ENCODE measurements around the gene ANKRD55.
"Not testable (repeated sequence)": the region's sequence is repeated elsewhere in the genome, so short reads cannot be mapped to it uniquely, and the experiment has no call there.

The ANKRD55 gene

GRCh38 chr5:56167519-56167918 is 65.6 kb downstream of the ANKRD55 start:
- Histone ChIP-seq H3K9me3 (ENCODE audit: control insufficient read depth, insufficient read depth, low read depth, low read length) (no peaks in the 10 kb centered on the region), H3K4me3 (ENCODE audit: low read depth, low read length) (no peak overlapping the region), H3K27me3 (ENCODE audit: control insufficient read depth, insufficient read depth, low read length) (no peaks in the 10 kb centered on the region), H3K4me1 (ENCODE audit: control insufficient read depth, insufficient read depth, low read length) (peaks cover 4% of the 10 kb centered on the region; the same call in 1 of the 2 replicates), H3K36me3 (ENCODE audit: control insufficient read depth, insufficient read depth, low read length) (no peaks in the 10 kb centered on the region), H3K9ac (ENCODE audit: low read length) (no peak overlapping the region), H3K27ac (ENCODE audit: low read depth, low read length) (no peak overlapping the region)

GRCh38 chr5:56166671-56167385 is 66.3 kb downstream of the ANKRD55 start:
- no peaks in the 10 kb centered on the region for H3K9me3 ChIP-seq (ENCODE audit: control insufficient read depth, insufficient read depth, low read depth, low read length)
- H3K36me3 ChIP-seq (ENCODE audit: control insufficient read depth, insufficient read depth, low read length), result no peaks in the 10 kb centered on the region
- no peak overlapping the region for H3K27ac ChIP-seq (ENCODE audit: low read depth, low read length)
- H3K9ac ChIP-seq (ENCODE audit: low read length), result no peak overlapping the region
- H3K27me3 ChIP-seq (ENCODE audit: control insufficient read depth, insufficient read depth, low read length), result no peaks in the 10 kb centered on the region
- H3K4me3 ChIP-seq (ENCODE audit: low read depth, low read length), result no peak overlapping the region
- peaks cover 10% of the 10 kb centered on the region; the same call in 1 of the 2 replicates for H3K4me1 ChIP-seq (ENCODE audit: control insufficient read depth, insufficient read depth, low read length)

DNA sequence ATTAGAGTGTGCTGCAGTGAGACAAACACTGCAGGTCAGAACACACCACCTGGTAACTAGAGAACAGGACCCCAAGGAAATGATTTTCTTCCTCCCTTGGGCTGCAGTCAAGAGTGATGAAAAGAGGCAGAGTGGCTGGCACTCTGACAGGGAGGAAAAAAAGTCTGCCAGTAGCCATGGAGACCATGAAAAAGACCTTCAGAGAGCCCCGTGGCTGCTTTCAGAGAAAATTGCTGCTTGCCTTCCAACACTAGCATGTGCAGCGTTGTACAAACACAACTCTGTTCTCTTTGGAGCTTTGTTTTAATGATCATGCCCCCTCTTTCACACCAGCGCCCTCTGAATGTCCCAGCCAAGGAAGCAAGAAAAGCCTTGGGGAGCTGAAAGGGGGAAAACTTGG is 68.8 kb downstream of the ANKRD55 start:
- no peaks in the 10 kb centered on the region for H3K9me3 ChIP-seq (ENCODE audit: control insufficient read depth, insufficient read depth, low read depth, low read length)
- no peaks in the 10 kb centered on the region for H3K36me3 ChIP-seq (ENCODE audit: control insufficient read depth, insufficient read depth, low read length)
- H3K27ac ChIP-seq (ENCODE audit: low read depth, low read length), result no peak overlapping the region
- H3K4me3 ChIP-seq (ENCODE audit: low read depth, low read length), result no peak overlapping the region
- H3K27me3 ChIP-seq (ENCODE audit: control insufficient read depth, insufficient read depth, low read length), result no peaks in the 10 kb centered on the region
- peaks cover 26% of the 10 kb centered on the region; the same call in 1 of the 2 replicates for H3K4me1 ChIP-seq (ENCODE audit: control insufficient read depth, insufficient read depth, low read length)
- H3K9ac ChIP-seq (ENCODE audit: low read length), result no peak overlapping the region

- Histone ChIP-seq H3K36me3 (ENCODE audit: control insufficient read depth, insufficient read depth, low read length) (no peaks in the 10 kb centered on the region), H3K9me3 (ENCODE audit: control insufficient read depth, insufficient read depth, low read depth, low read length) (no peaks in the 10 kb centered on the region), H3K4me1 (ENCODE audit: control insufficient read depth, insufficient read depth, low read length) (peaks cover 45% of the 10 kb centered on the region), H3K27ac (ENCODE audit: low read depth, low read length) (no peak overlapping the region), H3K27me3 (ENCODE audit: control insufficient read depth, insufficient read depth, low read length) (no peaks in the 10 kb centered on the region), H3K9ac (ENCODE audit: low read length) (no peak overlapping the region), H3K4me3 (ENCODE audit: low read depth, low read length) (no peak overlapping the region)
Observed at GRCh38 chr5:56161927-56162326, 71.2 kb downstream of the ANKRD55 start.

DNA sequence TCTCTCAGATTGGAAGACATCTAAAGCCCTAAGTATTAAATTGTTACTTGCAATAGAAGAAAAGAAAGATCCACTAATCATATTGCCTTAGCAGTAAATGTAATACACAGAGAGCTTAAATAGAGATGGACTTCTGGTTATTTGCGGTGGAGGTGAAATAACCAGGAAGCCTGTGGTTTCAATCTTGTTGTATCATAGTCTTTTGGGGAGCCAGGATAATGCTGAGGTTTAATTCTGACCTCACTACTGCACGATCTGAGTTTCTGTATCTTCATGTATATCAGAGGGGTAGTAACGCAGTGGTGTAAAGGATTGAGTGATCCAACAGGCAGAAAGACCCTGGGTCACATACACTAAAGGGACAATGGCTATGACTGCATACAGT is 71.7 kb downstream of the ANKRD55 start:
- H3K9ac ChIP-seq (ENCODE audit: low read length), result no peak overlapping the region
- no peaks in the 10 kb centered on the region for H3K27me3 ChIP-seq (ENCODE audit: control insufficient read depth, insufficient read depth, low read length)
- H3K4me1 ChIP-seq (ENCODE audit: control insufficient read depth, insufficient read depth, low read length), result peaks cover 50% of the 10 kb centered on the region
- no peak overlapping the region for H3K4me3 ChIP-seq (ENCODE audit: low read depth, low read length)
- H3K9me3 ChIP-seq (ENCODE audit: control insufficient read depth, insufficient read depth, low read depth, low read length), result no peaks in the 10 kb centered on the region
- no peaks in the 10 kb centered on the region for H3K36me3 ChIP-seq (ENCODE audit: control insufficient read depth, insufficient read depth, low read length)
- no peak overlapping the region; the same call in 1 of the 2 replicates for H3K27ac ChIP-seq (ENCODE audit: low read depth, low read length)

DNA sequence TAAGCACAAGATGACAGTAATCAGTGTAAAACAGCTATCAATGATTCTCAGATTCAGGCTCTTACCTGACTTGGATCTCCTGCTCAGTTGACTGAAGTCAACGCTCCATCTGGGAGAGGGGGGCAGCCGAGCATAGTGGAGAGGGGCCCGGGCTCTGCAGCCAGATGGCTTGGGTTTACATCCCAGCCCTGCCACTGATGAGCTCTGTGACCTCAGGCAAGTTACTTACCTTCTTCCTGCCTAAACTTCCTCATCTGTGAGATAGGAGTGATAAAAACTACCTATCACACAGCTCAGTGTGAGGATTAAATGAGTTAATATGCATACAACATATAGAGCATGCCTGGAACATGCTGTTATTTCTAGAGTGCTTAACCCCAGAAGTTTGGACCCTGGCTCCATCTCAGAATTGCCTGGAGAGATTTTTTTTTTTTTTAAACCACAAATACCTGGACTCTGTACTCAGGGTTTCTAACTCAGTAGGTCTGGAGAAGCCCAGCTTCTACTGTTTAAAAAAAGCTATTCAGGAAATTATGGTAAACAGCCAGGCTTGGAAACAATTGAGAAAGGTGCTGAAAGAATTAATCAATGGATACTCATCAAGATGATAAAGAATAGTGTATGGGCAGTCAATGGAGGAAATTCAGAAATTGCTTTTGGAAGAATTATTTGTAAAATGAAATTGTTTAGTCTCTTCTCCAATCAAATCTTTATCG is 72.2 kb downstream of the ANKRD55 start:
- no peaks in the 10 kb centered on the region for H3K36me3 ChIP-seq (ENCODE audit: control insufficient read depth, insufficient read depth, low read length)
- peaks cover 55% of the 10 kb centered on the region for H3K4me1 ChIP-seq (ENCODE audit: control insufficient read depth, insufficient read depth, low read length)
- H3K4me3 ChIP-seq (ENCODE audit: low read depth, low read length), result no peak overlapping the region
- no peaks in the 10 kb centered on the region for H3K9me3 ChIP-seq (ENCODE audit: control insufficient read depth, insufficient read depth, low read depth, low read length)
- H3K9ac ChIP-seq (ENCODE audit: low read length), result peak overlapping the region; percentile 15
- peak overlapping the region; percentile 31; the same call in 1 of the 2 replicates for H3K27ac ChIP-seq (ENCODE audit: low read depth, low read length)
- no peaks in the 10 kb centered on the region for H3K27me3 ChIP-seq (ENCODE audit: control insufficient read depth, insufficient read depth, low read length)

GRCh38 chr5:56159521-56159947 is 73.6 kb downstream of the ANKRD55 start:
- Histone ChIP-seq H3K4me3 (ENCODE audit: low read depth, low read length) (no peak overlapping the region), H3K27me3 (ENCODE audit: control insufficient read depth, insufficient read depth, low read length) (no peaks in the 10 kb centered on the region), H3K9ac (ENCODE audit: low read length) (no peak overlapping the region), H3K9me3 (ENCODE audit: control insufficient read depth, insufficient read depth, low read depth, low read length) (no peaks in the 10 kb centered on the region), H3K27ac (ENCODE audit: low read depth, low read length) (no peak overlapping the region; the same call in 1 of the 2 replicates), H3K4me1 (ENCODE audit: control insufficient read depth, insufficient read depth, low read length) (peaks cover 69% of the 10 kb centered on the region), H3K36me3 (ENCODE audit: control insufficient read depth, insufficient read depth, low read length) (no peaks in the 10 kb centered on the region)

DNA sequence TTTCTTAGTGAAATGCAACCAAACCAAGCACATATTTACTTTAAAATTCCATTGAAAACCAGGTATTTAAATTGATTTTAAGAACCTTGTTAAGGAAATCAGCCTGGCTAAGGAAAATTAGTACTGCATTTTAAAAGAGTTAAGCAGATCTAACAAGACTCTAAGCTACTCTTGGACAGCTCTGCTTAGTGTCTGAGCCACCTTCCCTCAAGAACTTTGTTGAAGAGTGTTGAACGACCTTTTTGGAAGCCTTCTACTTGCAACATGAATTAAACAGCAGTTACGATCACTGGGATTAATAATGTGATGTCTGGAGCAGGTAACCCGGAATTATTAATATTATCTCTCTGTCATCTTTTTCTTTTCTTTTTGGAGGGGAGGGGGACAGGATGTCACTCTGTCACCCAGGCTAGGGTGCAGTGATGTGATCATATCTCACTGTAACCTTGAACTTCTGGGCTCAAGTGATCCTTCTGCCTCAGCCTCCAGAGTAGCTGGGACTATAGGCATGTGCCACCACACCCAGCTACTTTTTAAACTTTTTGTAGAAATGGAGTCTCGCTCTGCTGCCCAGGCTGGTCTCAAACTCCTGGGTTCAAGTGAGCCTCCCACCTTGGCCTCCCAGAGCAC is 74.7 kb downstream of the ANKRD55 start:
- no peaks in the 10 kb centered on the region for H3K27me3 ChIP-seq (ENCODE audit: control insufficient read depth, insufficient read depth, low read length)
- peak overlapping the region; percentile 86 for H3K9ac ChIP-seq (ENCODE audit: low read length)
- no peaks in the 10 kb centered on the region for H3K36me3 ChIP-seq (ENCODE audit: control insufficient read depth, insufficient read depth, low read length)
- no peaks in the 10 kb centered on the region for H3K9me3 ChIP-seq (ENCODE audit: control insufficient read depth, insufficient read depth, low read depth, low read length)
- peak overlapping the region; percentile 92; the same call in 1 of the 2 replicates for H3K27ac ChIP-seq (ENCODE audit: low read depth, low read length)
- H3K4me3 ChIP-seq (ENCODE audit: low read depth, low read length), result no peak overlapping the region; the same call in 1 of the 2 replicates
- peaks cover 64% of the 10 kb centered on the region for H3K4me1 ChIP-seq (ENCODE audit: control insufficient read depth, insufficient read depth, low read length)

- peak overlapping the region; percentile 86 for H3K9ac ChIP-seq (ENCODE audit: low read length)
- peak overlapping the region; percentile 92; the same call in 1 of the 2 replicates for H3K27ac ChIP-seq (ENCODE audit: low read depth, low read length)
- H3K4me3 ChIP-seq (ENCODE audit: low read depth, low read length); H3K36me3 ChIP-seq (ENCODE audit: control insufficient read depth, insufficient read depth, low read length); H3K27me3 ChIP-seq (ENCODE audit: control insufficient read depth, insufficient read depth, low read length); H3K9me3 ChIP-seq (ENCODE audit: control insufficient read depth, insufficient read depth, low read depth, low read length): not testable (repeated sequence)
- peaks cover 68% of the 10 kb centered on the region for H3K4me1 ChIP-seq (ENCODE audit: control insufficient read depth, insufficient read depth, low read length)
Observed at GRCh38 chr5:56157191-56157621, 75.9 kb downstream of the ANKRD55 start.

GRCh38 chr5:56156585-56157190 is 76.4 kb downstream of the ANKRD55 start:
- not testable (repeated sequence) for H3K36me3 ChIP-seq (ENCODE audit: control insufficient read depth, insufficient read depth, low read length); H3K27me3 ChIP-seq (ENCODE audit: control insufficient read depth, insufficient read depth, low read length); H3K4me3 ChIP-seq (ENCODE audit: low read depth, low read length); H3K9me3 ChIP-seq (ENCODE audit: control insufficient read depth, insufficient read depth, low read depth, low read length)
- H3K4me1 ChIP-seq (ENCODE audit: control insufficient read depth, insufficient read depth, low read length), result peaks cover 64% of the 10 kb centered on the region
- peak overlapping the region; percentile 92; the same call in 1 of the 2 replicates for H3K27ac ChIP-seq (ENCODE audit: low read depth, low read length)
- H3K9ac ChIP-seq (ENCODE audit: low read length), result peak overlapping the region; percentile 86

Data from HUES6 (cell line).